ENCODE results near the gene TENT4B. TPM values are rescaled to one million over a fixed set of nuclear protein-coding genes. Genes with fewer than 3 reads are reported as not detected.
"Not testable (repeated sequence)": the region's sequence is repeated elsewhere in the genome, so short reads cannot be mapped to it uniquely, and the experiment has no call there.

Gene TENT4B
- total RNA-seq (2014; rRNA removed; shearing (Covaris generic)), result 8.3 and 11.7 TPM in 2 replicates
- 10.6 and 13.4 TPM in 2 replicates for polyA plus RNA-seq (2015; cell fraction: cytosol; rRNA removed)
- polyA plus RNA-seq (2015; cell fraction: nucleus; rRNA removed), result 14.3 and 16.6 TPM in 2 replicates

- peak; percentile 83 for DNase-seq (ENCODE audit: low read depth)
Measured at GRCh38 chr16:50152807-50153595, at the start of gene TENT4B. TSS of gene TENT4B (plus strand) at chr16:50153306. CDS start at chr16:50153622, 316 bp downstream.

GRCh38 chr16:50103764-50104163, 49.3 kb upstream of the TENT4B start:
- DNase-seq (ENCODE audit: low read depth), result no peak

- no peak for DNase-seq (ENCODE audit: low read depth)
Measured at GRCh38 chr16:50114357-50115129, 38.6 kb upstream of the TENT4B start.

- no peak for DNase-seq (ENCODE audit: low read depth)
Measured at GRCh38 chr16:50120711-50121110, 32.4 kb upstream of the TENT4B start.

- DNase-seq (ENCODE audit: low read depth), result no peak
Measured at GRCh38 chr16:50121278-50121677, 31.8 kb upstream of the TENT4B start.

- DNase-seq (ENCODE audit: low read depth), result no peak
Measured at GRCh38 chr16:50121721-50122445, 31.2 kb upstream of the TENT4B start.

GRCh38 chr16:50123417-50123816, 29.7 kb upstream of the TENT4B start:
- no peak for DNase-seq (ENCODE audit: low read depth)

- no peak for DNase-seq (ENCODE audit: low read depth)
Measured at GRCh38 chr16:50124769-50125168, 28.3 kb upstream of the TENT4B start.

GRCh38 chr16:50126183-50126582, 26.9 kb upstream of the TENT4B start:
- DNase-seq (ENCODE audit: low read depth), result no peak

- not testable (repeated sequence) for DNase-seq (ENCODE audit: low read depth)
Measured at GRCh38 chr16:50132571-50132970, 20.5 kb upstream of the TENT4B start.

- DNase-seq (ENCODE audit: low read depth), result no peak
Measured at GRCh38 chr16:50133214-50133613, 19.9 kb upstream of the TENT4B start.

GRCh38 chr16:50136399-50136798, 16.7 kb upstream of the TENT4B start:
- no peak for DNase-seq (ENCODE audit: low read depth)

- no peak for DNase-seq (ENCODE audit: low read depth)
Measured at GRCh38 chr16:50137268-50137667, 15.8 kb upstream of the TENT4B start.

- DNase-seq (ENCODE audit: low read depth), result no peak
Measured at GRCh38 chr16:50139580-50139979, 13.5 kb upstream of the TENT4B start.

GRCh38 chr16:50144211-50144610, 8.9 kb upstream of the TENT4B start:
- DNase-seq (ENCODE audit: low read depth), result no peak

- no peak for DNase-seq (ENCODE audit: low read depth)
Measured at GRCh38 chr16:50146479-50147435, 6.3 kb upstream of the TENT4B start.

GRCh38 chr16:50151322-50151721, 1.8 kb upstream of the TENT4B start:
- DNase-seq (ENCODE audit: low read depth), result no peak

GRCh38 chr16:50151756-50152155, 1.4 kb upstream of the TENT4B start:
- no peak for DNase-seq (ENCODE audit: low read depth)

GRCh38 chr16:50152351-50152806, 727 bp upstream of the TENT4B start:
- DNase-seq (ENCODE audit: low read depth), result no peak
